Epithelial cell of esophagus (primary cell): Measurements from ENCODE around the gene PLXNA4.
"Not testable (repeated sequence)": the region's sequence is repeated elsewhere in the genome, so short reads cannot be mapped to it uniquely, and the experiment has no call there.

Experiments used
- DNase-seq: peaks from one replicate; pipeline ENCODE4 v3.0.0; 2010; ENCODE audit warnings: low read depth
- H3K4me3 ChIP-seq: 2 replicates; pipeline ENCODE4 v1.5.1; 2011; ENCODE audit warnings: mild to moderate bottlenecking, low read length, control low read depth
- TF ChIP-seq, protein P1 (sequence below): IDR thresholded peaks from 2 replicates; pipeline ENCODE4 v1.5.1; 2011; ENCODE audit warnings: low read depth, mild to moderate bottlenecking, low read length, control low read depth, inconsistent platforms; ENCODE audit not compliant: insufficient read depth; ENCODE audit errors: missing control alignments

Gene PLXNA4

DNA sequence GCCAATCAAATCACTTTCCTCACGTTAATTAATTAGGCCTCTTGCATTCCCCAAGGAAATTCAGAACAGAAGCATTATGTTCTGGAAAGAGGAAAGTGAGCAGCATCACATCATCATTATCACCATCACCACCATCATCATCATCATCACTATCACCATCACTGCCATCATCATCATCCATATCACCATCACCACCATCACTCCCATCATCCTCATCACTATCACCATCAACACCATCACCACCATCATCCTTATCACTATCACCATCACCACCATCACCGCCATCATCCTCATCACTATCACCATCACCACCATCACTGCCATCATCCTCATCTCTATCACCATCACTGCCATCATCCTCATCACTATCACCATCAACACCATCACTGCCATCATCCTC is 31.4 kb upstream of the PLXNA4 start:
- TF ChIP-seq, protein P1, sequence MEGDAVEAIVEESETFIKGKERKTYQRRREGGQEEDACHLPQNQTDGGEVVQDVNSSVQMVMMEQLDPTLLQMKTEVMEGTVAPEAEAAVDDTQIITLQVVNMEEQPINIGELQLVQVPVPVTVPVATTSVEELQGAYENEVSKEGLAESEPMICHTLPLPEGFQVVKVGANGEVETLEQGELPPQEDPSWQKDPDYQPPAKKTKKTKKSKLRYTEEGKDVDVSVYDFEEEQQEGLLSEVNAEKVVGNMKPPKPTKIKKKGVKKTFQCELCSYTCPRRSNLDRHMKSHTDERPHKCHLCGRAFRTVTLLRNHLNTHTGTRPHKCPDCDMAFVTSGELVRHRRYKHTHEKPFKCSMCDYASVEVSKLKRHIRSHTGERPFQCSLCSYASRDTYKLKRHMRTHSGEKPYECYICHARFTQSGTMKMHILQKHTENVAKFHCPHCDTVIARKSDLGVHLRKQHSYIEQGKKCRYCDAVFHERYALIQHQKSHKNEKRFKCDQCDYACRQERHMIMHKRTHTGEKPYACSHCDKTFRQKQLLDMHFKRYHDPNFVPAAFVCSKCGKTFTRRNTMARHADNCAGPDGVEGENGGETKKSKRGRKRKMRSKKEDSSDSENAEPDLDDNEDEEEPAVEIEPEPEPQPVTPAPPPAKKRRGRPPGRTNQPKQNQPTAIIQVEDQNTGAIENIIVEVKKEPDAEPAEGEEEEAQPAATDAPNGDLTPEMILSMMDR: no peak
- H3K4me3 ChIP-seq: no peak overlapping the region
- DNase-seq: no peak

DNA sequence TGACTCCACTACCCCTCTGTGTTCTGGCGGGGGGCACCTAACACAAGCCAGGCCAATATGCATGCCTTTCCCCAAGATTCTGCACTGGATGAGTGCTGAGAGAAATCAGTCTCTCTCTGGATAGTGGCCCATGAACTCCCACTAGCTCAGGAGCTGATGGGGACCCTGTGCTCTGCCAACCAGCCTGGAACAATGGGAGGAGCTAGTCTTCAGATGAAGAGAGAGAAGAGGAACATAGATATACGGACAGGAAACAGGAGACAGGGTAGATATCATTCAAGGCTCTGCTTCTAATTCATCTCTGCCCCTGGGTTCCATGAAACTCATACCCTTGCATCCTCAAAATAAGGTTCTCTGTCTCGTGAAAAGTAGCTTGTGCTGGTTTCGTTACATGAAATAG is 27.9 kb upstream of the PLXNA4 start:
- TF ChIP-seq, protein P1: no peak
- no peak overlapping the region for H3K4me3 ChIP-seq
- no peak for DNase-seq

DNA sequence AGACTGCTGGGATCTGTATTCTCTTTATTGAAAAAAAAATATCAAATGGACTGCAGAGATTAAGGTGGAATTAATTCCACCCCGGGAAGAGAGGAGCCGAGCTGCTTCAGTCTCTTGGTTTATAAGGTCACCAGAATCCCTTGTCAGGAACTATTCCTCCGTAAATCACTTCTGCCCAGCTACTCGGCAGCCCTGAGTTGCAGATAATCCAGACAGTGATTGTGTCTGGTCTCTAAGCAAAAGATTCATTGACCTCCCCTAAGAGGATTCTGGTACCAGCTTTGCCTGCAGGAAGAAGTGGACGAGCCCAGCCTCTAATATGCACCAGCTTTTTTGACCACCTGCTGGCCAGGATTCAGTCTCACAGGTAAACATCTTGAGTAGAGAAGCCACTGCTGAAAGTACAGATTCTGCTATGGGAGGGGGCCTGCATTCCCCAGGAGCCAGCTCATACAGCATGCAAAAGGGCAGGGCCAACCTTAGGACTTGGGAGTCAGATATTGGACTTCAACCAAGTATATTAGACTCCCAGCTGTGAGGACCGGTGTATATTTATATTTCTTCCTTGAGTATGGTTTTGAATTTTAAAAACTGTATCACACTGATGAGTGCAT is 27.1 kb upstream of the PLXNA4 start:
- TF ChIP-seq, protein P1: no peak
- no peak overlapping the region for H3K4me3 ChIP-seq
- DNase-seq: no peak

DNA sequence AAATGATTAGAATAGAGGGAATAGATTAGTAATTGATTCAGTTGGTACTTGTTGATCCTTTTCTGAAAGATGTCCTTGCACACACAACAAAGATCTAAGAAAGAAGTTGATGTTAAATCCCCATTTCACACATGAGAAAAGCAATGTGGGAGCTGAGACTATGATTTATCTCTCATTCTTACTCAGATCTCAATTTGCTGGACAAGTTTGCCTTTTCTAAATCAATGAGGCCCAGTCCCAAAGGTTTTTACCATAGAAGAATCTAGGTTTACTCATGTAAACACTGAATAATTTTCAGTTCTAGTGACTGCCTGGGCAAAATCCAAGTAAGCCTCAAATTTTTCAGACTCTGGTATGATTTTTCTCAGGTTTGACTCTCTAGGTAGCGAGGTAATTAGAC is 25.5 kb upstream of the PLXNA4 start:
- TF ChIP-seq, protein P1: no peak
- no peak for DNase-seq

DNA sequence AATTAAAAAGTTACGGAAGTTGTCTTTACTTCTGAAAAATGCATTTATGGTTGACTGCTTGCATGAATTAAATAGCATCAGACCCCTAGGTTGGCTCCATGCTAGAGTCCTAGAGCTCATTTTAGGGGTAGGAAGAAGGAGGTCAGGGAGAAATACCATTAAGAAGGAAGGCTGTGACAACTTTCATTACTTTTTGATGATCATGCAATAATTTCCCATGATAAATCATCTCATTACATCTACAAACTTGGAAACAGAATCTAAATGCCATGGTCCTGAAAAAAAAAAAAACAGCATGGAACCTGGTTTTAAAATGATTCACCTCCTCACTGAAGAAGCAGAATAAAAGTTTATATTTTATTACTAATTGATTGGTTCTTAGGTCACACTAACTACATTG is 20.3 kb upstream of the PLXNA4 start:
- DNase-seq: no peak
- TF ChIP-seq, protein P1: no peak
- no peak overlapping the region for H3K4me3 ChIP-seq

More for the DNA sequence above, 25.5 kb upstream of the PLXNA4 start:
- no peak overlapping the region for H3K4me3 ChIP-seq

DNA sequence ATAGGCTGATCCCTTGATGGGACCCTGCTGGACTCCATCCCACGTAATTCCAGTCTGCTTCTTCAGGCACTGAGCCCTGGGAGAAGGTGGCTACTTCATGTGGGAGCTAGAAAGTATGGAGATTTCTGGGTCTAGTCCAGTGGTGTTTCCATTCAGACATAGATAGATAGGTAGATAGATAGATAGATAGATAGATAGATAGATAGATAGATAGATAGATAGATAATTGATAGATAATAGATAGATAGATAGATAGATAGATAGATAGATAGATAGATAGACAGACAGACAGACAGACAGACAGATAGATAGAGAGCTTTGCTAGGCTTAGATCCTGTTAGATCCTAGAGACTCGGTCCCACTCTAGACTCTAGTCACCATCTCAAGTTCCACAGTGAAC is 18.5 kb upstream of the PLXNA4 start:
- H3K4me3 ChIP-seq, DNase-seq: not testable (repeated sequence)

DNA sequence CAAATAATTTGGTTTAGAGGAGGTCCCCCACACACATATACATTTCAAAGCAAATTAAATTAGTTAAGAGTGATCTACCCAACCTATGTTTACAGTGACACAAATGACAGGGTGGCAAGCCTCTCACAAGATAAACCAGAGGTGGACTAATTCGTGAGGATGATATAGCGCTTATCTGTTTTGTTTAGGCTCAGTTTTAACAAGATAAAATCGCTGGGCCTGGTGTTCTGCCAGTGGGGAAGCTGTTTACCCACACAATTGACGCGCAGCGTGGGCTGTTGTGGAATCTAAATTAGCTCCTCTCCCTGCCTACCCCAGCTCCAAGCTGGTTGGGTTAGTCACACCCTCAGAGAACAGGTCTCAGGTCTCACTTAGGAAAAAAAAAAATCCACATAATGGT is 16.7 kb upstream of the PLXNA4 start:
- TF ChIP-seq, protein P1: no peak

More for the DNA sequence above, 16.7 kb upstream of the PLXNA4 start:
- no peak for DNase-seq
- no peak overlapping the region for H3K4me3 ChIP-seq
